HG03280 (cell line): ENCODE measurements around the gene UNC13B.
"Not testable (repeated sequence)": the region's sequence is repeated elsewhere in the genome, so short reads cannot be mapped to it uniquely, and the experiment has no call there.

Experiments used
- ATAC-seq: cut with Tn5 transposase; IDR thresholded peaks from one replicate; pipeline ENCODE4 v1.9.1; 2021; ENCODE audit warnings: mild to moderate bottlenecking, moderate library complexity; ENCODE audit not compliant: unreplicated experiment

Gene UNC13B

DNA sequence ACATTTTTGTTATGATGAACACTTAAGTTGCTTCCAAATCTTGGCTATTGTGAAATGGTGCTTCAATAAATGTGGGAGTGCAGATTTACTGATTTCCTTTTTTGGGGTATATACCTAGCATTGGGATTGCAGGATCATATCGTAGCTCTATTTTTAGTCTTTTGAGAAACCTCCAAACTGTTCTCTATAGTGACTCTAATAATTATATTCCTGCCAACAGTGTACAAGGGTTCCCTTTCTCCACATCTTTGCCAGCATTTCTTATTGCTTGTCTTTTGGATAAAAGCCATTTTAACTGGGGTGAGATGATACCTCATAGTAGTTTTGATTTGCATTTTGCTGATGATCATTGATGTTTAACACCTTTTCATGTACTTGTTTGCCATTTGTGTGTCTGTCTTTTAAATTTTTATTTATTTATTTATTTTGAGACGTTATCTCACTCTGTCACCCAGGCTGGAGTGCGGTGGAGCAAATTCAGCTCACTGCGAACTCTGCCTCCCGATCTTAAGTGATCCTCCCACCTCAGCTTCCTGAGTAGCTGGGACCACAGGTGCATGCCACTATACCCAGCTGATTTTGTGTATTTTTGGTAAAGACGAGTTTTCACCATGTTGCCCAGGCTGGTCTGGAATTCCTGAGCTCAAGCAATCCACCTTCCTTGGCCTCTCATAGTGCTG is 59.0 kb downstream of the UNC13B start:
- no peak for ATAC-seq

DNA sequence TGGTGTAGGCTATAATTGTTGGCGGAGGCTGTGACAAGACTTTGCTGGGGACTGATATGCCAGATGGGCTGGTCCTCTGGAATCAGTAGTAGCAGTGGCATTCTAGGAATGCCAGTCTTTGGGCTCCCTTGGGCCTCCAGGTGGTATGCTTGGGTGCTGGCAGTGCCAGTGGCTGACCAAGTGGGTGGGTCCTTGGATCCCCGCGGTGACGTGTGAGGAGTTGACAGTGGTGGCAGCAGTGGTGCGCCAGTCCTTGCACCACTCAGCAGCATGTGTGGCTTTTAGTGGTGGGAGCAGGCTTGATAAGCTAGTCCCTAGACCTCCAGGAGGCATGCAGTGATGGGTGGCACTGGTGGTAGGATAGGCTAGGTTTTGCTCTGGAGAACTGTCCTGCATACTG is 63.9 kb downstream of the UNC13B start:
- no peak for ATAC-seq

DNA sequence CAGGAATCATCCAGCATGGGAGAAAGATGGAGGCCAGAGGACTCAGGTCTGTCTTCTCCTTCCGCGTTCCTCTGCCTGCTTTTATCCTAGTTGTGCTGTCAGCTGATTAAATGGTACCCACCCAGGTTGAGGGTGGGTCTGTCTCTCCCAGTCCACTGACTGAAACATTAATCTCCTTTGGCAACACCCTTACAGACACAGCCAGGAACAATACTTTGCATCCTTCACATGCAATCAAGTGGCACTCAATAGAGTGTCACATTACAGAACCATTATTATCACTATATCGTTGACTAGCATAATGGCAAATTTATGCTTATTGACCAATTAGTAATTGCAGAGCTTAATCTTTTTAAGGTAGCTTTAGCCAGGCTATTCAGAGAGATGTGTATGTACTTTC is 64.8 kb downstream of the UNC13B start:
- ATAC-seq = no peak

DNA sequence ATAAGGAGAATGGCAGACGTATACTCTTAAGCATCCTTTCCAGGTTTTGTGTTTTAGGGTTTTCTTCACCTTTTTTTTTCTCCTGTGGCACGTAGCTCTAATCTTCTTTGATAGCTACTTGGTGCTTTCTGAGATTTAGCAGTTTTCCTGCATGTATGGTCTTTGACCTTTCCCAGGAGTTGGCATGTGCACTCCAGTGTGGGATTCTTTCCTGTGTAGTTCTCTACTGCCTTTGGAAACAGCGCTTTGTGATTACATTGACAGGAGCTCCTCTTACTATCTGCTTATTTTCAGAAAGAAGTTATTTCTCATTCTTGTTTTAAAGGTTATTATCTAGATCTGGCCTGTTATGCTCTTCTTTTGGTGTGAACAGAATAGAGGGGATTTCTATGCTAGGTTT is 65.5 kb downstream of the UNC13B start:
- no peak for ATAC-seq

DNA sequence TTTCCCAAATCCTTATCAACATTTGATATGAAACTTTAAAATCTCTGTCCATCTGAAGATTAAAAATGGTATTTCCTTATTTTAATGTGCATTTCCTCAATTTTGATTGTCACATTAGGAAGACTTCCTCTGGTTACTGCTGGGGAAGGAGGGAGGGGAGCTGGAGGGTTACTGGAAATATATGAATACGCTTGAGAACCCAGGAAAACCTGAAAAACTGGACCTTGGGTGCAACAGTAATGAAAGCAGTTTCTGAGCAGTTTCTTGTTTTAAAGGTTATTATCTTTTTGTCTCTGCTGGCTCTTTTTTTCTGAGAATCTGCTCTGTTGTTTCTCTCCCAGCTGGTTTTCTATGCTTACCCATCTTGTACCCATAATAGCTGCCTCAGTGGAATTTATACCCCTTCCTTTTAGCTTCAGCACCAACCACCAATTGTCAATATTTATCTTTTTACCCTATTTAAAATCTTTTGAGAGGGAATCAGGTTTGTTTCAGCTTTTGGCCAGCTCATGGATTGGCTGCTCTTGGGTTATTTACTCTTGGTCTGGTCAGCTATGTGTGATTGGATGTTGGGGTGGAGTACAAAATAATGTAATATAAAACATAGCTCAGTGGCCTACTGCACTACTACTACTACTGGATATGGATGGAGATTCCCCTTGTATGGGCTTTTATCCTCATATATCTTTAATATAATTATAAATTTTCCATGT is 67.4 kb downstream of the UNC13B start:
- no peak for ATAC-seq

DNA sequence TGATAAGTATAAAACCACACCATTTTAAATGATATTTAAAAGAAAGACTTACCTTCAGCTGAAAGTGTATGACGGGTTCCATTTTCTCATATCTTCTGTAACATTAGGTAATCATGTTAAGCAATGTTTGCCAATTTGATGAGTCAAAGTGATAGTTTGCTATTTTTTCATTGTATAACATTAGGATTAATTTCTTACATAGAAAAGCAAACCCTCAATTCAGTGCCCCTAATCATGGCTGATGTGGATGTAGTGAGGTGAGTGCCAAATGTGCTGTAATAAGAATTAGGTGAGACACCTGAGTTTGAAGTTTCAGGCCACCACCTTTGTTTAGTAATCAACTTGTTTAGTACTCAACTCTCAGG is 68.0 kb downstream of the UNC13B start:
- no peak for ATAC-seq

DNA sequence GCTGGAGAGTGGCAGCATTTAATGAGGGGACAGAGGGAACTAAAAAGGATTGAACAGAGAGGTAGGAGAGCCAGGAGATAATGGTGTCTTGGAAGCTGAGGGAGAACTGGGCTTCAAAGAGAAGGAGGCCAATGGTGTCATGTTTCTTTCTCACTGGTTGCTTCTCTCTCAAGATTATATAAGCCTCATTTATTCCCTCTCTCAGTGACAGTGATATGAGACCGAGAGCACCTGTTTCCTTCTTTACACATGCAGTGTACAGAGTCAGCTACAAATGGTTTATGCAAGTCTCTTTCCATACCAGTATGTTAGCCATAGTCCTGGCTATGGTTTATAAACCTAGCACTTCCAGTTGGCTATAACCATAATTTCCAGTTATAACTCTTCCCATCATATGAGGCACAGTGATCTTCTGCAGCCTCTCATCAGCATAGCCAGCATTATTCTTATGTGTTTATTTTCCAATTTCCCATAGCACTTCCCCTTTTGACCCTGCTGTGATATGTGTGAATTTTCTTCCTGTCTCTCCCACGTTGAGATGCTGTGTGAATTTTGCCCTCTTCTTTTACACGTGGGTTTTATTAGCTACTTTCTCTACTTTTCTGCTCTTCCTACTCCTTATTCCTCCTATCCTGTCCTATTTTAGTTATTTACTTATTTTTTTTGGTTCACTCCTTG is 71.2 kb downstream of the UNC13B start:
- ATAC-seq = no peak

DNA sequence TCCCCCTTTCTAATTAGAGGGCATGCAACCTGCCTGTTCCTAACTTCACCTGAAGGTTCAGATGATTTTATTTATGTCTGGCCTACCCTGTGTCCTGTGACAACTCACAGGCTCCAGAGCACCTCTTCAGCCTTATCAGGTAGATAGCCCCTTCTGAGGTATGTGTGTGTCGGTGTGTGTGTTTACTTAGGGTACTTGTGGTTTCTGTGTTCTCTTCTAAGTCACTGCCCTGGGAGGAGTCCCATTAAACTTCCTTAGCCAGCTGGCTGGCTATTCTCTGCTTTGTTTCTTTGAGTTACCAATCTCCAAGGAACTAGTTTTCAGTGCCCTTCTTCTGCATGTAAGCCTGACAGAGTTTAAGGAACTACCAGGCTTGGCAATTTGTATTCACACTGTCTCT is 74.9 kb downstream of the UNC13B start:
- ATAC-seq = no peak

DNA sequence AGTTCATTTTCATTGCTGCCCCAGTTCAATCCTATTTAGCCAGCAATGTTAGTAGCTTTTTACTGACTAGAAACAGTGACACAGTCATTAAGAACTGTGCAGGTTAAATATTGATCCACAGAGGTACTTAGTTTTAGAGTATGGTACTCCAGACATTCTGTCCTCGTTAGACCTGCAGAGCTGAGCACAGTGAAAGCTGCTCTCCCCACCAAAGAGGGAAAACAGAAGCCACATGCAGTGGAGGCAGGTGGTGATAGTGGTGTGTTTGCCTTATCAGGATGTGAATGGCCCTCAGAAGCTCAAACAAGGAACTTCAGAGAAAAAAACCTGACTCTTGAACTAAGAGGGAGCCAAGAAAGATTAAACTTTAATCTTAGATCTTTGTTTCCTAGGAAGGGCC is 75.5 kb downstream of the UNC13B start:
- ATAC-seq = no peak

DNA sequence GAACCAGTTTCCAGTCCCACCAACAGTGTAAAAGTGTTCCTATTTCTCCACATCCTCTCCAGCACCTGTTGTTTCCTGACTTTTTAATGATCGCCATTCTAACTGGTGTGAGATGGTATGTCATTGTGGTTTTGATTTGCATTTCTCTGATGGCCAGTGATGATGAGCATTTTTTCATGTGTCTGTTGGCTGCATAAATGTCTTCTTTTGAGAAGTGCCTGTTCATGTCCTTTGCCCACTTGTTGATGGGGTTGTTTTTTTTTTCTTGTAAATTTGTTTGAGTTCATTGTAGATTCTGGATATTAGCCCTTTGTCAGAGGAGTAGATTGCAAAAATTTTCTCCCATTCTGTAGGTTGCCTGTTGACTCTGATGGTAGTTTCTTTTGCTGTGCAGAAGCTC is 84.1 kb downstream of the UNC13B start:
- not testable (repeated sequence) for ATAC-seq

DNA sequence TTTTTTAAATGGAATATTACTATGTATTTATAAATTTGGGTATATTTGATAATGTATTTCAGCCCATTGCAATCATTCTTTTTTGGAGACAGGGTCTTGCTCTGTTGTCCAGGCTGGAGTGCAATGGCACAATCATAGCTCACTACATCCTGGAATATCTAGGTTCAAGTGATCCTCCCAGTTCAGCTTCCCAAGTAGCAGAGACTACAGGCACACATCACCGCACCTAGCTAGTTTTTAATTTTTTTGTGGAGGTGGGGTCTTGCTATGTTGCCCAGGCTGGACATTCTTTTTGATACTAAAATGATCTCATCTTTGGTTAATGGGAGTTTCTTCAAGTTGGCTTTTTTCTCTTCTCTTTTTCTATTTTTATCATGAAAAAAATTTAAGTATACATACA is 91.3 kb downstream of the UNC13B start:
- no peak for ATAC-seq

DNA sequence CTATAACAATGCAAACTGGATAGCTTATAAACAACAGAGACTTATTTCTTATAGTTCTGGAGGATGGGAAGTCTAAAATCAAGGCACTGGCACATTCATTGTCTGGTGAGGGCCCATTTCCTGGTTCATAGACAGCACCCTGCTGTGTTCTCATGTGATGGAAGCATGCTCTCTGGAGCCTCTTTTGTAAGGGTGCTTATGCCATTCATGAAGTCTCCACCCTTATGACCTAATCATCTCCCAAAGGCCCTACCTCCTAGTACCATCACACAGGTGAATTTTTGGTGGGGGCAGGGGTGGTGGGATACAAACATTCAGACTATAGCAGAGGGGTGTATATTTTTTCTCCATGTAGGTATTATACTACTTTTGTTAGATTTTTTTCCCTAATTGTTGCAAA is 92.4 kb downstream of the UNC13B start:
- no peak for ATAC-seq

DNA sequence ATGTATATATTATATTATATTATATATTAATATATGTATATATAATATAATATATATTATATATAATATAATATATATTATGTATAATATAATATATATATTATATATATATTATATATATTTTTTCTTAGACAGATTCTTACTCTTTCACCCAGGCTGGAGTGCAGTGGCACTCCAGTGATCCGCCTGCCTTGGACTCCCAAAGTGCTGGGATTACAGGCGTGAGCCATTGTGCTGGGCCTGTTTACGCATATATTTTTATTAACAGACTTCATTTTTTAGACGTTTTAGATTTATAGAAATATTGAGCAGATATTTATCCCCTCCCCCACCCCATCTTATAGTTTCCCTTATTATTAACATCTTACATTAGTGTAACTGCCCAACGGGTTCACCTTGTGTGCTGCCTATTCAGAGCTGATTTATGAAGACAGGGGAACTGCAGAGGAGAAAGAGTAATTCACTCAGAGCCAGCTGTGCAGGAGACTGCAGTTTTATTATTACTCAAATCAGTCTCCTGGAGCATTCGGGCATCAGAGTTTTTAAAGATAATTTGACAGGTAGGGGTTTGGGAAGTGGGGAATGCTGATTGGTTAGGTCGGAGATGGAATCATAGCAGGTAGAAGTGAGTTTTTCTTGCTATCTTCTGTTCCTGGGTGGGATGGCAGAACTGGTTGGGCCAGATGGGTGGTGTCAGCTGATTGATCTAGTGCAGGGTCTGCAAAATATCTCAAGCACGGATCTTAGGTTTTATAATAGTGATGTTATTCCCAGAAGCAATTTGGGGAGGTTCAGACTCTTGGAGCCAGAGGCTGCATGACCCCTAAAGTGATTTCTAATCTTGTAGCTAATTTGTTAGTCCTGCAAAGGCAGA is 93.4 kb downstream of the UNC13B start:
- ATAC-seq = no peak

DNA sequence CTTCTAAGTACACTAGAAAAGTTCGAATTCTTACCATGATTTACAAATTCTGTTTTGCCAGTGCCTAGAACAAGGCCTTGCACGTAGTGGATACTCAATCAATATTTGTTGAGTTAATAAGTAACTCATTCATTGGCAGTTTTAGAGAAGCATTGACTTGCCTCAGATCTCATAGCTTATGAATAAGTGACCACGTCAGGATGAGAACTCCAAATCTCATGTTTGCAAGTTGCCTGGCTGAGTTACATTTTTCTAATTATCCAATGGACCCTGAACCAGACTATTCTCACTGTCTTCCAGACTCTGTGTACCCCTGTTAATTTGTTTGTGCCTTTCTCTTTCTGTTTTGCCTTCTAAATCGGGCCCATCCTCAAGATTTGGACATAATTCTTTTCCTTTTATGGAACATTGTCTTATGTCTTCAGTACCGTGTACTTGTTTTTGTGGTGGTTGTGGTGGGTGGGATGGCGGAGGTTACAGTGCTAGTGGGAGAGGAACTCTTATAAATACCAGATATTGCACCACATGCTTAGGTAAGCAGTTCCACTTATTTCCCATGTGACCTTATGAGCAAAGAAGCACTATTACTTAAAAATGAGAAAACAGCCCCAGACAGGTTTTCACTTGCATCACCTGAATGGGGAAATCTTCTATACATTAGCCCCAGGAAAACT is 96.3 kb downstream of the UNC13B start:
- ATAC-seq = no peak

DNA sequence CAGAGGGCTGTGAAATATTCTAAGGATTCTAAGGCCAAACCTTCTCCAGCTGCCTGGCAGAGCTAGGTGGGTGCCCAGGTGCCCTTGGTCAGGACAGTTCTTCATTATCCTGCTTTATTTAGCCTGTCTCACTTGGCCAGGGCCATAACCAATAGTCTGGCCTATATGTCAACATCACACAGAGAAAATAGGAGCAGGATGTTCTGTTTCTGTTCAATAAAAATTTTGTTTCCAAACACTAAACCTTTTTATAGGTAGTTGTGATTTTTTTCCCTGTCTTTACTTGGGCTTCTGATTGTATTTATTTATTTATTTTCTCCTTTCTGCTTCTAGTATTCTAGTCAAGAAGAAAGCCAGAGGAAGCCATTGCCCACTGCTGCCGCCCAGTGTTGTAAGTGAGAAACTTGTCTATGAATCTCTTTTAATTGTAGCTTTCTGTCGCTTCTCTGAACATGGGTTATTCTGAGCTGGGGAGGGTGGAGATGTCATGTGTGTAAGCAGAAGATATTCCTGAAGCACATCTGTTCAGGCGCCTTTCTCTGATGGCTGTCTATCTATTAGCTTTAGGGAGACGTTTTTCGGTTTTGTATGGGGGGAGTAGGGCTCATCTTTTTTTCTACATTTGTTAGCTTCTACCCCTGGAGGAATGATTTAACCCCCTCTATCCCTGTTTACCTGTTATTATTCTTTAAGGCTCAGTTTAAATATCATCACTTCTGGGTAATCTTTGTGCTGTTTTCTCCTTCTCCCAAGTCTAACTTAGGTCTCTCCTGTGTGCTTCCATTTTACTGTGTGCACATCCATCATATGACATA is 97.1 kb downstream of the UNC13B start:
- ATAC-seq = no peak

DNA sequence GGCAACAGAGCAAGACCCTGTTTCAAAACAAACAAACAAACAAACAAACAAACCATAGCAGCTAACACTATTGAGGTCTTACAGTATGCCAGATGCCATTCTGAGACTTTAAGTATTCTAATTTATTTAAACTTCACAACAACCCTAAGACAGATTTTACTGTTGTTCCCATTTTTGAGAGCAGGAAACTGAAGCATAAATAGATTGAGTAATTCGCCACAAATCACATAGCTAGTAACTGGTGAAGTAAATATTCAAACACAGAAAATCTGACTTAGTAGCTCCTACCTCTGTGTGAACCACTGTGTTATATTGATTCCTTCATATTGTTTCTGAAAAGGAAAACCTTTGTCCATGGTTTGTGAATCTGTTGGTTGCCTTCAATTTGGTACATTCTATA is 98.4 kb downstream of the UNC13B start:
- no peak for ATAC-seq

DNA sequence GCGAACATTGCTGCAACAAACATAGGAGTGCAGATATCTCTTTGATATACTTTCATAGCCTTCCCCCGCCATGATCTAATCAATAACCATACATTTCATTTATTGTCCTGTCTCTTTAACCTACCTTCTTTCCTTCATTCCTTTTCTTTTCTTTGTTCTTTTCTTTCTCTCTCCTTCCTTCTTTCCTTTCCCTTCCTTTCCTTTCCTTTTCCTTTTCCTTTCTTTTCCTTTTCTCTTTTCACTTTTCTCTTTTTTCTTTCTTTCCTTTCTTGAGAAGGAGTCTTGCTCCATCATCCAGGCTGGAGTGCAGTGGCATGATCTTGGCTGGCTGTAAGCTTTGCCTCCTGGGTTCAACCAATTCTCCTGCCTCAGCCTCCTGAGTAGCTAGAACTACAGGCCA is 100.3 kb downstream of the UNC13B start:
- no peak for ATAC-seq

DNA sequence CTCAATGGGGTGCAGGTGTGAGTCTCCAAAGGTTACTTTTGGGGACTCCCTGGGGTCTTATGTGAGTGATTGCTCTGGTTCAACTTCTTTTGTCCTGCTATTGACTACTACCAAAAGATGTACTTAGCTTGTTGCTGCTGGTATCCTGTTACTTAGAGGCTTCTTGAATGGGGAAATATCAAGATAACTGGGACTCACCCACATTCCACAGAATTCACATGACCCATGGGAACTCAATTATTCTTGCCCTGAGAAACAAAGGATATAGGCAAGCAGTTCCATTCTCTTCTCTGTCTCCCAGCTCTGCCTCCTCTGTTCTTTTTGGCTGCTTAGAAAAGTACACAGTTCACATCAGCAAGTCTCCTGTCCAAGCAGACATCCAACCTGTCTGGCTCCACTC is 105.9 kb downstream of the UNC13B start:
- ATAC-seq = no peak

DNA sequence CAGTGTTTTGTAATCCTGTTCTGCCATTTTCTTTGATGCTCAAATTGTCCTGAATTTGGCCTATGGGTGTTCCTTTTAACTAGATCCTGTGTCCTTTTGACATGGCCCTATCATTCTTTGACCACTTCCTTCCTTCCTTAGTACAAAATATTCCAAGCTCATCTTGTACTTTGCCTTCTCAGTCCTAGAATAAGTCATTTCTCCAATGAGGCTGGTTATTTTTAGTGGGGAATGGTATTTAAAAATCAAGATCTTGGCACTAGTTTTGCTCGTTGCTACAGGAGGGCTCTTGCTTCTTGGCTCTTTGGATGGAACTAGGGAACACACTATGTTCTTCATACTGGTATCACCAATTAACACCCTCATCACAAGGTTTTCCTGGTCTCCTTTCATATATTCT is 108.1 kb downstream of the UNC13B start:
- no peak for ATAC-seq

DNA sequence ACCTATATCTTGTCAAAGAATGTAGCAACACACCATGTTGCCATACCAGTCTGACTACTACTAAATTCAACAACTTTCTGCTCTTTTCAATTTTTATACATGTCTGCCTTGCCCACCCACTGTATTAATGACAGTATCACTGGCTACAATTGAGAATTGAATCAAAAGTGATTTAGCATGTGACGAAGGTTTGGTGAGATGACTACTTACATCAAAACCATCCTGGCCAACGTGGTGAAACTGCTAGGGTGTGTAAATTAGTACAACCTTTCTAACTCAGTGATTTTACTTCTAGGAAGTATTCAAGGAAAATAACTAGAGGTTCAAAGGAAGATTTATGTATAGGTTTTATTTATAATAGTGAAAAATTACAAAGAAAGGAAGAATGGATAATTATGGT is 109.8 kb downstream of the UNC13B start:
- no peak for ATAC-seq
